ENCODE data around the gene THY1.

THY1 gene

DNA sequence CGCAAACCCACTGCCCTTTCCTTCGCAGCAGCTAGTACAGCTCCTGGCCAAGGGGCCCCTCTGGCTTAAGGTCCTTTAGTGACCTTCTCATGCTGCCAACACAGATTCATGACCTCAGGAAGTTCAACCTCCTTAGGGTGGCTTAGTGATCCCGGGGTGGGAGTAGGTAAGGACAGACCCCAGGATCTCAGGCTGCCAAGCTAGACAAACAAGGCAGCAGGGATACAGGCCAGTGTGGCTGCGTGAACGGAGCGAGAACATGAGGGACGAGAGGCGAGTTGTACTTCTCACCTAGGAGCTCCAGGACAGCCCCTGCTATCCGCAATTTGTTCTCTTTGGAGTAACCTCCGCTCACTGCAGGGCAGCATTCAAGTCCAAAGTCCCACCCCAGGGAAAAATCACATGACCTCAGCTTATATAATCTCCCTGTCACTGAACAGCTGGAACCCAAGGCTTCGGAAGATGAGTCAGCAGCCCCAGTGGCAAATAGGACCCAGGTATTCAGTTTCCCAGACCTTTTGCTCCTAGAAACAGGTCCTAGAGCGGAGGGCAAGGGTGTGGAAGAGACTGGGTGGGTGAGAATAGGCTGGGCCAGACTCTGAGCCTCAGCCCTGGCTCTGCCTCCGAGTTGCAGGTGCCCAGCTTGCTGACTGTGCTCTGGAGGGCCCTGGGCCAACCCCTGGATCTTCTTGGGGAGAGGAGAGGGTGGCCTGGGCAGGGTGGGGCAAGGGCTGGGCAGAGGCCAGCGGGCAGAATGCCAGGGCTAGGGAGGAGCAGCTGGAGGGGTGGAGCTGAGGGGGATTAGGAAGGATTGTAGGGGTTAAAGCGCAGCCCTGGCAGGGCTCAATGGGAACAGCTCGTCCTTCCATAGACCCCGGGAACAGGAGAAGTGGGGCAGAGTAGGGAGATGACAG lies 54.6 kb downstream of the THY1 start:
- no peak for DNase-seq

DNA sequence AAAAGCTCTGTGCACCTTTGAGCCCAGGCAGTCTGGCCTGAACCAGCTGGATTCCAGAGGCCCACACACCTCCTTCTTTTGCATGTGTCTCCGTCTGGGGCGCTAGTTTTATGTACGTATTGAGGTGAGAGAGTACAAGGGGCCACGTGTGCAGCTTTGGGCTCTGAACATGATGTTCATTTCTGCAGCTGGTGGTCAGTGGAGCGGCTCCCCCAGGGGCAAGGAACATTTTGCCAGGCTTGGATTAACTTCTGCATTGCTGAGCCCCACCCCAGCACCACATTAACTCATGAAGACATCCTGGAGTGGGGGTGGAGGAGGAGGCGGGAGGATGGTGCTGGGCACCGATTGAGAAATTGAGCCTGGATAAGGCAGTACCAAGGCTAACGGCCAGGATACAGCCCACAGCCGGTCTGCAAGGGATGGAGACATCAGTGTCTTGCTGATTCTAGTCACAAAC lies 55.3 kb downstream of the THY1 start:
- DNase-seq = no peak
